GM12801 (cell line): ENCODE results near the gene RNF39.

Experiments used
- TF ChIP-seq, protein P1 (sequence below): IDR thresholded peaks from one replicate; pipeline ENCODE4 v1.5.1; 2011; ENCODE audit warnings: control low read depth; ENCODE audit not compliant: insufficient read length; ENCODE audit errors: extremely low read depth

The RNF39 gene

DNA sequence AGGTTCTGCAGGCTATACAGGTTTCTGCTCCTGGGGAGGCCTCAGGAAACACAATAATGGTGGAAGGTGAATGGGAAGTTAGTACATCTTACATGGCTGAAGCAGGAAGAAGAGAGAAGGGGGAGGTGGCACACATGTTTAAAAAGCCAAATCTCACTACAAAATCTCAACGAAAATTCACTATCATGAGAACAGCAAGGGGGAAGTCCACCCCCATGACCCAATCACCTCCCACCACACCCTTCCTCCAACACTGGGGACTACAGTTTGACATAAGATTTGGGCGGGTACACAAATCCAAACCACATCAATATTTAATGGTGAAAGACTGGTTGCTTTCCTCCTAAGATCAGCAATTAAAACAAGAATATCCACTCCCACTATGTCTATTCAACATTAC lies 28.3 kb downstream of the RNF39 start:
- TF ChIP-seq, protein P1, sequence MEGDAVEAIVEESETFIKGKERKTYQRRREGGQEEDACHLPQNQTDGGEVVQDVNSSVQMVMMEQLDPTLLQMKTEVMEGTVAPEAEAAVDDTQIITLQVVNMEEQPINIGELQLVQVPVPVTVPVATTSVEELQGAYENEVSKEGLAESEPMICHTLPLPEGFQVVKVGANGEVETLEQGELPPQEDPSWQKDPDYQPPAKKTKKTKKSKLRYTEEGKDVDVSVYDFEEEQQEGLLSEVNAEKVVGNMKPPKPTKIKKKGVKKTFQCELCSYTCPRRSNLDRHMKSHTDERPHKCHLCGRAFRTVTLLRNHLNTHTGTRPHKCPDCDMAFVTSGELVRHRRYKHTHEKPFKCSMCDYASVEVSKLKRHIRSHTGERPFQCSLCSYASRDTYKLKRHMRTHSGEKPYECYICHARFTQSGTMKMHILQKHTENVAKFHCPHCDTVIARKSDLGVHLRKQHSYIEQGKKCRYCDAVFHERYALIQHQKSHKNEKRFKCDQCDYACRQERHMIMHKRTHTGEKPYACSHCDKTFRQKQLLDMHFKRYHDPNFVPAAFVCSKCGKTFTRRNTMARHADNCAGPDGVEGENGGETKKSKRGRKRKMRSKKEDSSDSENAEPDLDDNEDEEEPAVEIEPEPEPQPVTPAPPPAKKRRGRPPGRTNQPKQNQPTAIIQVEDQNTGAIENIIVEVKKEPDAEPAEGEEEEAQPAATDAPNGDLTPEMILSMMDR: no peak

DNA sequence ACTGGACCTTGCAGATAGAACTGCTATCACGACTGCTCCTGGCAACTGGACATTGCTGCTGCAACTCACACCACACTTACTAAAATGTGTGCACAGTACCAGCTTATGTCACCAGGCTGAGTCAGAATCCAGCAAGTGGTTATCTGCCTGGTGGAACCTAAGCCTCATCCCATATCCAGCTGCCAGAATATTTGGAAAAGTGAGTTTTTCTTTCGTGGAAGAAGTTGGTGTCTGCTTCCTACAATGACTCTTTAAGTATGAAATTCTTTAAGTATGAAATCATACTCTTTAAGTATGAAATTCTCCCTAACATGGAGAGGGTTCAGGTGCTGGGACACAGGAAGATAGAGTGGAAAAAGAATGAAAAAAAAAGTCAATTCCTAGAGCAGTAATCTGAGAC lies 30.9 kb downstream of the RNF39 start:
- TF ChIP-seq, protein P1: no peak

DNA sequence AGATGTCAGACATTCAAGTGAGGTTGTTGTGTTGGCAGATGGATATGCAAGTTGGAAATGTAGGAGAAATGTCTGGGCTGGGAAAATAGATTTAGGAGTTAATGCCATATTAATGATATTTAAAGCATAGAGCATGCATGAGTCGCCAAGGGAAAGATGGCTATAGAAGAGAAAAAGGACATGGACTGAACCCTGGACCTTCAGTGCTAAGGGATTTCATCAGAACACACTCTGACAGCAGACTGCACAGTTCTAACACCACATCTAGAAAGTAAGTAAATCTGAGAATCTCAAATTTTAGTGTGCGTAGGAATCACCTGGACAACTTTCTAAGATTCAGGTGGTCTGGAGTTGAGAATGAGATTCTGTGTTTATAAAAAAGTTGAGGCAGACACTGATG lies 31.8 kb downstream of the RNF39 start:
- TF ChIP-seq, protein P1: no peak

DNA sequence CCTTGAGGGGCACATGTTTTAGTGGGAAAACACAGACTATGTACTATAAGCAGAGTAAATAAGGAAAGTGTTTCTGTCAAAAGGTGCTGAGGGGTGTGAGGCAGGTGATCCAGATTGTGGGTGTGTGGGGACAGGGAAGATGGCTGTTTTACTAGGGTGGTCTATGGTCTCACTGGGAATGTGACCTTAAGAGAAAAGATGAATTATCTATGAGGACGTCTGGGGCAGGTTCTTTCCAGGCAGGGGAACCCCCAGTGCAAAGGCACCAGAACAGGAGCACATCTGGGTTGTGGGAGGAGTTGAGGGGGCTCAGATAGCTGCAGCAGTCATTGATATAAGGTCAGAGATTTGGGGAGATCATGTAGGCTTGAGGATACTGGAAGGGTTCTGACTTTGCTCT lies 32.7 kb downstream of the RNF39 start:
- TF ChIP-seq, protein P1: no peak

DNA sequence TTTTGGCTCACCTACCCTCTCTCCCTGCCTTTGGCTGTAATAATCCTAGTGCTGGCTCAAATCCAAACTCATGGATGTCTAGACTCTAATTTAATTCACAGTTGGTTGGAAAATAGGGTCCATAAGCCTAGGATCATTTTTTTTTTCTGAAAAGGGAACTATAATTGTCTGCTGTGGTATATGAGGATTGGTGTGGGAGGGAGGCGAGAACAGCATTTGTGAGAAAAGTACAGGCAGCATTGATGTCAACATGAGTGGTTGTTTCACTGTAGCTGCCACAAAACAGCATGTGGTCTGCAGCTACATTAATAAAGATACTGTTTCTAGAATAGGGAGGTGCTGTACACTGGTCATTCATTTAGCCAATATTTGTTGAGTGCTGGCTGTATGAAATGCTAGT lies 33.1 kb downstream of the RNF39 start:
- TF ChIP-seq, protein P1: no peak

DNA sequence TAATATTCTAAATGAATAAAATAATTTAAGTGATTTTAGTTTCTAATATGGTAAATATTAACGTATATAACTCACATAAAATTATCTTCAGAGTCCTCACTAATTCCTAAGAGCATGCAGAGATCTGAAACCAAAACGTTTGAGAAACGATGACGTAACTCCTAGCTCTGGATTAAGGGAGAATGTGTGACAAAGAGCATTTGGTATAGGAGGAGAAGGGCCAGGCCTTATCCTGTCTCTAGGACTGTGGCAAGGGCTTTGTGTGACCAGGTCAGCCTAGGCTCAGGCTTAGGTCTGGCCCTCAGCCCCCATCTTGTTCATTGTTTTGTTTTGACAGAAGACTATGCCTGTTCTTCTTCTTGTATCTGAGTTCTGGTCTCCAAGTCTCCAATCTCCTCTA lies 33.7 kb downstream of the RNF39 start:
- TF ChIP-seq, protein P1: no peak

DNA sequence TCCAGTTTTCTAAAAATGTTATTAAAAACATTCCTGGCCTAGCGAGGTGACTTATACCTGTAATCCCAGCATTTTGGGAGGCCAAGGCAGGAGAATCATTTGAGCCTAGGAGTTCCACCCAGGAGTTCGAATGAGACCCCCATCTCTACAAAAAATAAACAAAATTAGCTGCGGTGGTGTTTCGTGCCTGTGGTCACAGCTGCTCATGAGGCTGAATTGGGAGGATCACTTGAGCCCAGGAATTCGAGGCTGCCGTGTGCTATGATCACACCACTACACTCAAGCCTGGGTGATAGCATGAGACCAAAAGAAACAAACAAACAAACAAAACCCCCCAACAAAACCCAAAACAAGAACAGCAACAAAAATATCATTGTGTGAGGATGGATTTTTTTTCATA lies 34.3 kb downstream of the RNF39 start:
- TF ChIP-seq, protein P1: no peak
